ENCODE measurements around the gene ASPHD2.
"Not testable (repeated sequence)": the region's sequence is repeated elsewhere in the genome, so short reads cannot be mapped to it uniquely, and the experiment has no call there.

The ASPHD2 gene

GRCh38 chr22:26428515-26429457 is at the start of gene ASPHD2:
ASPHD2 (plus strand) TSS chr22:26429260; CDS start chr22:26433616, 4,356 bp downstream.
- peak; percentile 74 to 78 for DNase-seq

- DNase-seq: no peak
Measured at GRCh38 chr22:26380072-26380830, 48.8 kb upstream of the ASPHD2 start.

- DNase-seq: no peak
Measured at GRCh38 chr22:26382782-26383181, 46.3 kb upstream of the ASPHD2 start.

GRCh38 chr22:26383968-26384556 is 45.0 kb upstream of the ASPHD2 start:
- no peak for DNase-seq

- DNase-seq: no peak
Measured at GRCh38 chr22:26385164-26385563, 43.9 kb upstream of the ASPHD2 start.

GRCh38 chr22:26389125-26389524 is 39.9 kb upstream of the ASPHD2 start:
- DNase-seq: no peak

- DNase-seq: no peak
Measured at GRCh38 chr22:26391091-26391490, 38.0 kb upstream of the ASPHD2 start.

- DNase-seq: no peak
Measured at GRCh38 chr22:26391623-26392022, 37.4 kb upstream of the ASPHD2 start.

- DNase-seq: no peak
Measured at GRCh38 chr22:26393929-26394328, 35.1 kb upstream of the ASPHD2 start.

GRCh38 chr22:26394777-26395176 is 34.3 kb upstream of the ASPHD2 start:
- no peak for DNase-seq

GRCh38 chr22:26395926-26396325 is 33.1 kb upstream of the ASPHD2 start:
- no peak for DNase-seq

GRCh38 chr22:26398741-26399153 is 30.3 kb upstream of the ASPHD2 start:
- DNase-seq: peak; percentile 43 to 46

GRCh38 chr22:26399289-26399688 is 29.8 kb upstream of the ASPHD2 start:
- no peak for DNase-seq

GRCh38 chr22:26401726-26402125 is 27.3 kb upstream of the ASPHD2 start:
- DNase-seq: no peak

- no peak for DNase-seq
Measured at GRCh38 chr22:26404851-26405421, 24.1 kb upstream of the ASPHD2 start.

GRCh38 chr22:26406118-26406517 is 22.9 kb upstream of the ASPHD2 start:
- no peak for DNase-seq

GRCh38 chr22:26408562-26409220 is 20.4 kb upstream of the ASPHD2 start:
- DNase-seq: not testable (repeated sequence)

GRCh38 chr22:26409719-26410335 is 19.2 kb upstream of the ASPHD2 start:
- no peak for DNase-seq

GRCh38 chr22:26410386-26410785 is 18.7 kb upstream of the ASPHD2 start:
- no peak for DNase-seq

GRCh38 chr22:26414347-26414746 is 14.7 kb upstream of the ASPHD2 start:
- no peak for DNase-seq

GRCh38 chr22:26416256-26416655 is 12.8 kb upstream of the ASPHD2 start:
- DNase-seq: no peak

GRCh38 chr22:26416670-26417276 is 12.3 kb upstream of the ASPHD2 start:
- no peak for DNase-seq

Data from activated CD4-positive, alpha-beta T cell treated with anti-CD3 and anti-CD28 coated beads for 4 hours (primary cell).